HepG2 (cell line): ENCODE measurements around the gene ZACN. TPM values are rescaled to one million over a fixed set of nuclear protein-coding genes. Genes with fewer than 3 reads are reported as not detected.
A peak's percentile ranks its signal among the peaks of the same experiment; 100 is the strongest.

ENCODE experiments used
- AGO2 ChIP-seq: fragments of 200-400 bp; formaldehyde crosslinking; optimal IDR thresholded peaks from 2 replicates; pipeline ENCODE3; 2017; ENCODE audit warnings: mild to moderate bottlenecking, low read depth, low read length, moderate library complexity
- CHD4 ChIP-seq: fragments of 200-600 bp; sonication (generic); IDR thresholded peaks from 2 replicates; pipeline ENCODE4 v1.7.0; 2017; ENCODE audit warnings: mild to moderate bottlenecking, low read length, borderline replicate concordance
- HES4 ChIP-seq: sonication (generic); formaldehyde crosslinking; IDR thresholded peaks from 2 replicates; pipeline ENCODE4 v1.9.0; 2021; ENCODE audit warnings: mild to moderate bottlenecking, missing genetic modification reagents, borderline replicate concordance
- KDM4B ChIP-seq: sonication (generic); formaldehyde crosslinking; IDR thresholded peaks from 2 replicates; pipeline ENCODE4 v1.4.0; 2020; ENCODE audit warnings: missing genetic modification reagents
- KLF16 ChIP-seq, 2 experiments: sonication (generic) in 1 of 2; formaldehyde crosslinking in 1 of 2; IDR thresholded peaks; 2 replicates each; pipeline versions ENCODE4 v1.6.1 to v1.8.0; 2016 to 2023; ENCODE audit warnings: missing genetic modification reagents in 2 of 2, missing compliant biosample characterization in 1 of 2
- MEIS1 ChIP-seq: sonication (generic); formaldehyde crosslinking; IDR thresholded peaks from 2 replicates; pipeline ENCODE4 v1.9.0; 2021; ENCODE audit warnings: mild to moderate bottlenecking, missing genetic modification reagents, moderate library complexity, borderline replicate concordance
- ZBTB21 ChIP-seq: sonication (generic); formaldehyde crosslinking; IDR thresholded peaks from 2 replicates; pipeline ENCODE4 v1.4.0; 2020; ENCODE audit warnings: missing genetic modification reagents
- ZNF546 ChIP-seq: sonication (generic); formaldehyde crosslinking; conservative IDR thresholded peaks from 2 replicates; pipeline ENCODE4 v1.8.1; 2023; ENCODE audit warnings: mild to moderate bottlenecking, missing genetic modification reagents
- ZNF782 ChIP-seq: sonication (generic); formaldehyde crosslinking; IDR thresholded peaks from 2 replicates; pipeline ENCODE4 v1.4.0; 2020; ENCODE audit warnings: missing genetic modification reagents, mild to moderate bottlenecking, borderline replicate concordance
- polyA plus RNA-seq, 8 experiments: library from polyadenylated mRNA; depleted of rRNA in 3 of 8; stranded (reverse) in 7 of 8; unstranded in 1 of 8; fragments of >200 nt; fragmentation: Illumina TruSeq in 4 of 8; extraction: Trizol in 4 of 8; gene quantifications; 2 replicates each; pipeline versions ENCODE4 v1.2.1 to v1.2.3, GENCODE V29; 2011 to 2016; ENCODE audit warnings: low read depth in 4 of 8, missing spikeins in 1 of 8, mixed read lengths in 1 of 8; ENCODE audit not compliant: insufficient read depth in 1 of 8
- total RNA-seq, 5 experiments: library from RNA; depleted of rRNA; stranded (reverse); fragments of >200 nt; fragmentation: Illumina TruSeq; extraction: Trizol; gene quantifications; 2 replicates each; pipeline ENCODE4 v1.2.3, GENCODE V29; 2016; ENCODE audit warnings: low read depth in 1 of 5
- TF ChIP-seq, protein P1 (sequence below): IDR thresholded peaks from 2 replicates; pipeline ENCODE4 v1.6.1; 2012; ENCODE audit warnings: inconsistent platforms
- TF ChIP-seq, protein P2 (sequence below): sonication (generic); formaldehyde crosslinking; IDR thresholded peaks from 2 replicates; pipeline ENCODE4 v1.4.0; 2020; ENCODE audit warnings: missing genetic modification reagents, borderline replicate concordance
- TF ChIP-seq, protein P3 (sequence below): sonication (generic); formaldehyde crosslinking; IDR thresholded peaks from 2 replicates; pipeline ENCODE4 v1.4.0; 2020; ENCODE audit warnings: missing genetic modification reagents
- TF ChIP-seq, protein P4 (sequence below): sonication (generic); formaldehyde crosslinking; IDR thresholded peaks from 2 replicates; pipeline ENCODE4 v1.4.0; 2020; ENCODE audit warnings: missing genetic modification reagents, borderline replicate concordance
- TF ChIP-seq, protein P5 (sequence below): IDR thresholded peaks from 2 replicates; pipeline ENCODE4 v1.6.1; 2016; ENCODE audit warnings: missing compliant biosample characterization, missing genetic modification reagents, borderline replicate concordance
- TF ChIP-seq, protein P6 (sequence below): sonication (generic); formaldehyde crosslinking; IDR thresholded peaks from 2 replicates; pipeline ENCODE4 v1.8.0; 2022; ENCODE audit warnings: mild to moderate bottlenecking, missing genetic modification reagents, moderate library complexity
- TF ChIP-seq, protein P7 (sequence below): sonication (generic); formaldehyde crosslinking; IDR thresholded peaks from 2 replicates; pipeline ENCODE4 v1.4.0; 2020; ENCODE audit warnings: missing genetic modification reagents

ZACN gene
- total and polyA plus RNA-seq, 2 of the 13 experiments (the other 11 are each of a cell fraction or from before 2014, with no cell fraction given), result 0.11 to 0.15 TPM

DNA sequence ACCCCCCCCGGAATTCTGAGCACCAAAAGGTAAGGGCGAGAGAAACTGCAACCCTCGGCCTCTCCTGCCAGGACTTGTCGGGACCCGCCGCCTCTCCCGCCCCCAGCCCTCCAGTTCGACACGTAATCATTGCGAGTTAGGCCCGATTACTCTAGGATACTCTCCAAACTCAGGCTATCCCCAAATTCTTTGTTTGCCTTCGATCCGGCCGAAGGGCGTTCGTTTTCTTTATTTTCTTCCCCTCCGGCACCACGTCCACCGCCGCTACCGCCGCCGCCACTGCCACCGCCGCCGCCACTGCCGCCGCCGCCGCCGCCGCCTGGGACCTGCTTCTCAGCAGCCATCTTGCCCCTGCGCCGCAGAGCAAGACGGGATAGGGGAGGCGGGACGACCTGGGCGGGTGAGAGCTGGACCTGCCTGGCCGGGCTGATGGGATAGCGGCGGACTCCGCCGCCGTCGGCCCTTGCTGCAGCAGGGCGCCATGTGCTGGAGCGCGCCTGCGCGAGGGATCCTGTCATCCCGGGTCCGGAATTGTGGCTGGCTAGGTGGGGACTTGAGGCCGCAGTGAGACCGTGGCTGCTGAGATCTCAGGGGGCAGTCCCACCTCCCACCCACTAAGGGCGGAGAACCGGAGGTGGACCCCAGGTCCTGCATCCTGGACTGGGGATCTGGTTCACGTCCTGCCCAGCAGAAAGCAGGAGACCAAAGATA, 6.7 kb upstream of the ZACN start, which contains the start of gene SRP68 (continued):
- TF ChIP-seq, protein P1, sequence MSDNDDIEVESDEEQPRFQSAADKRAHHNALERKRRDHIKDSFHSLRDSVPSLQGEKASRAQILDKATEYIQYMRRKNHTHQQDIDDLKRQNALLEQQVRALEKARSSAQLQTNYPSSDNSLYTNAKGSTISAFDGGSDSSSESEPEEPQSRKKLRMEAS, result peak; percentile 98
- no peak for TF ChIP-seq ZBTB21 (CRISPR knock-in tag)
- TF ChIP-seq, protein P2, sequence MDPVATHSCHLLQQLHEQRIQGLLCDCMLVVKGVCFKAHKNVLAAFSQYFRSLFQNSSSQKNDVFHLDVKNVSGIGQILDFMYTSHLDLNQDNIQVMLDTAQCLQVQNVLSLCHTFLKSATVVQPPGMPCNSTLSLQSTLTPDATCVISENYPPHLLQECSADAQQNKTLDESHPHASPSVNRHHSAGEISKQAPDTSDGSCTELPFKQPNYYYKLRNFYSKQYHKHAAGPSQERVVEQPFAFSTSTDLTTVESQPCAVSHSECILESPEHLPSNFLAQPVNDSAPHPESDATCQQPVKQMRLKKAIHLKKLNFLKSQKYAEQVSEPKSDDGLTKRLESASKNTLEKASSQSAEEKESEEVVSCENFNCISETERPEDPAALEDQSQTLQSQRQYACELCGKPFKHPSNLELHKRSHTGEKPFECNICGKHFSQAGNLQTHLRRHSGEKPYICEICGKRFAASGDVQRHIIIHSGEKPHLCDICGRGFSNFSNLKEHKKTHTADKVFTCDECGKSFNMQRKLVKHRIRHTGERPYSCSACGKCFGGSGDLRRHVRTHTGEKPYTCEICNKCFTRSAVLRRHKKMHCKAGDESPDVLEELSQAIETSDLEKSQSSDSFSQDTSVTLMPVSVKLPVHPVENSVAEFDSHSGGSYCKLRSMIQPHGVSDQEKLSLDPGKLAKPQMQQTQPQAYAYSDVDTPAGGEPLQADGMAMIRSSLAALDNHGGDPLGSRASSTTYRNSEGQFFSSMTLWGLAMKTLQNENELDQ, result no peak
- peak in 1 of 2 experiments; percentile 86; a peak in 2 of 4 replicates for TF ChIP-seq KLF16 (CRISPR knock-in tag; IDR thresholded peaks at IDR 0.05)
- TF ChIP-seq CHD4, result no peak
- TF ChIP-seq ZNF782 (CRISPR knock-in tag), result 0 out of 2 replicates have a peak, but pooled peaks have one; percentile 2
- peak; percentile 78 for TF ChIP-seq MEIS1 (CRISPR knock-in tag)
- TF ChIP-seq, protein P3, sequence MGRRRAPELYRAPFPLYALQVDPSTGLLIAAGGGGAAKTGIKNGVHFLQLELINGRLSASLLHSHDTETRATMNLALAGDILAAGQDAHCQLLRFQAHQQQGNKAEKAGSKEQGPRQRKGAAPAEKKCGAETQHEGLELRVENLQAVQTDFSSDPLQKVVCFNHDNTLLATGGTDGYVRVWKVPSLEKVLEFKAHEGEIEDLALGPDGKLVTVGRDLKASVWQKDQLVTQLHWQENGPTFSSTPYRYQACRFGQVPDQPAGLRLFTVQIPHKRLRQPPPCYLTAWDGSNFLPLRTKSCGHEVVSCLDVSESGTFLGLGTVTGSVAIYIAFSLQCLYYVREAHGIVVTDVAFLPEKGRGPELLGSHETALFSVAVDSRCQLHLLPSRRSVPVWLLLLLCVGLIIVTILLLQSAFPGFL (CRISPR knock-in tag), result 0 out of 2 replicates have a peak, but pooled peaks have one; percentile 27
- peak; percentile 84 for TF ChIP-seq AGO2
- peak; percentile 71; the same call in 1 of the 2 replicates for TF ChIP-seq ZNF546 (CRISPR knock-in tag)
- TF ChIP-seq, protein P4, sequence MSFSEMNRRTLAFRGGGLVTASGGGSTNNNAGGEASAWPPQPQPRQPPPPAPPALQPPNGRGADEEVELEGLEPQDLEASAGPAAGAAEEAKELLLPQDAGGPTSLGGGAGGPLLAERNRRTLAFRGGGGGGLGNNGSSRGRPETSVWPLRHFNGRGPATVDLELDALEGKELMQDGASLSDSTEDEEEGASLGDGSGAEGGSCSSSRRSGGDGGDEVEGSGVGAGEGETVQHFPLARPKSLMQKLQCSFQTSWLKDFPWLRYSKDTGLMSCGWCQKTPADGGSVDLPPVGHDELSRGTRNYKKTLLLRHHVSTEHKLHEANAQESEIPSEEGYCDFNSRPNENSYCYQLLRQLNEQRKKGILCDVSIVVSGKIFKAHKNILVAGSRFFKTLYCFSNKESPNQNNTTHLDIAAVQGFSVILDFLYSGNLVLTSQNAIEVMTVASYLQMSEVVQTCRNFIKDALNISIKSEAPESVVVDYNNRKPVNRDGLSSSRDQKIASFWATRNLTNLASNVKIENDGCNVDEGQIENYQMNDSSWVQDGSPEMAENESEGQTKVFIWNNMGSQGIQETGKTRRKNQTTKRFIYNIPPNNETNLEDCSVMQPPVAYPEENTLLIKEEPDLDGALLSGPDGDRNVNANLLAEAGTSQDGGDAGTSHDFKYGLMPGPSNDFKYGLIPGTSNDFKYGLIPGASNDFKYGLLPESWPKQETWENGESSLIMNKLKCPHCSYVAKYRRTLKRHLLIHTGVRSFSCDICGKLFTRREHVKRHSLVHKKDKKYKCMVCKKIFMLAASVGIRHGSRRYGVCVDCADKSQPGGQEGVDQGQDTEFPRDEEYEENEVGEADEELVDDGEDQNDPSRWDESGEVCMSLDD (CRISPR knock-in tag), result no peak
- peak; percentile 97 for TF ChIP-seq KDM4B (CRISPR knock-in tag)
- TF ChIP-seq, protein P5, sequence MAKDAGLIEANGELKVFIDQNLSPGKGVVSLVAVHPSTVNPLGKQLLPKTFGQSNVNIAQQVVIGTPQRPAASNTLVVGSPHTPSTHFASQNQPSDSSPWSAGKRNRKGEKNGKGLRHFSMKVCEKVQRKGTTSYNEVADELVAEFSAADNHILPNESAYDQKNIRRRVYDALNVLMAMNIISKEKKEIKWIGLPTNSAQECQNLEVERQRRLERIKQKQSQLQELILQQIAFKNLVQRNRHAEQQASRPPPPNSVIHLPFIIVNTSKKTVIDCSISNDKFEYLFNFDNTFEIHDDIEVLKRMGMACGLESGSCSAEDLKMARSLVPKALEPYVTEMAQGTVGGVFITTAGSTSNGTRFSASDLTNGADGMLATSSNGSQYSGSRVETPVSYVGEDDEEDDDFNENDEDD (CRISPR knock-in tag), result peak; percentile 95
- TF ChIP-seq HES4 (CRISPR knock-in tag), result peak; percentile 95
- TF ChIP-seq, protein P6, sequence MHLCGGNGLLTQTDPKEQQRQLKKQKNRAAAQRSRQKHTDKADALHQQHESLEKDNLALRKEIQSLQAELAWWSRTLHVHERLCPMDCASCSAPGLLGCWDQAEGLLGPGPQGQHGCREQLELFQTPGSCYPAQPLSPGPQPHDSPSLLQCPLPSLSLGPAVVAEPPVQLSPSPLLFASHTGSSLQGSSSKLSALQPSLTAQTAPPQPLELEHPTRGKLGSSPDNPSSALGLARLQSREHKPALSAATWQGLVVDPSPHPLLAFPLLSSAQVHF (CRISPR knock-in tag), result peak; percentile 76; the same call in 1 of the 2 replicates
- TF ChIP-seq, protein P7, sequence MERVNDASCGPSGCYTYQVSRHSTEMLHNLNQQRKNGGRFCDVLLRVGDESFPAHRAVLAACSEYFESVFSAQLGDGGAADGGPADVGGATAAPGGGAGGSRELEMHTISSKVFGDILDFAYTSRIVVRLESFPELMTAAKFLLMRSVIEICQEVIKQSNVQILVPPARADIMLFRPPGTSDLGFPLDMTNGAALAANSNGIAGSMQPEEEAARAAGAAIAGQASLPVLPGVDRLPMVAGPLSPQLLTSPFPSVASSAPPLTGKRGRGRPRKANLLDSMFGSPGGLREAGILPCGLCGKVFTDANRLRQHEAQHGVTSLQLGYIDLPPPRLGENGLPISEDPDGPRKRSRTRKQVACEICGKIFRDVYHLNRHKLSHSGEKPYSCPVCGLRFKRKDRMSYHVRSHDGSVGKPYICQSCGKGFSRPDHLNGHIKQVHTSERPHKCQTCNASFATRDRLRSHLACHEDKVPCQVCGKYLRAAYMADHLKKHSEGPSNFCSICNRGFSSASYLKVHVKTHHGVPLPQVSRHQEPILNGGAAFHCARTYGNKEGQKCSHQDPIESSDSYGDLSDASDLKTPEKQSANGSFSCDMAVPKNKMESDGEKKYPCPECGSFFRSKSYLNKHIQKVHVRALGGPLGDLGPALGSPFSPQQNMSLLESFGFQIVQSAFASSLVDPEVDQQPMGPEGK (CRISPR knock-in tag), result peak; percentile 66
